Astrocyte (in vitro differentiated cells and primary cell): ENCODE data around the gene TSC2. TPM values are rescaled to one million over a fixed set of nuclear protein-coding genes. Genes with fewer than 3 reads are reported as not detected.

Source experiments
- DNase-seq: peaks from one replicate; pipeline ENCODE4 v3.0.0-alpha.2; 2010; ENCODE audit warnings: low read depth
- FAIRE-seq: peaks from 2 replicates; lab custom pipeline; 2011; peaks lifted over from hg19 to GRCh38; lab: Jason Lieb, UNC
- H2AFZ ChIP-seq: 2 replicates; pipeline ENCODE4 v1.6.0; 2012; ENCODE audit warnings: low read depth, low read length, inconsistent platforms
- H3K27ac ChIP-seq: 2 replicates; pipeline ENCODE4 v1.5.1; 2011; ENCODE audit warnings: low read depth, low read length, inconsistent platforms
- H3K27me3 ChIP-seq: 2 replicates; pipeline ENCODE4 v1.6.0; 2011; ENCODE audit warnings: low read length, inconsistent platforms; ENCODE audit not compliant: insufficient read depth
- H3K36me3 ChIP-seq: 2 replicates; pipeline ENCODE4 v1.5.1; 2011; ENCODE audit warnings: low read length, inconsistent platforms; ENCODE audit not compliant: insufficient read depth
- H3K4me1 ChIP-seq: 2 replicates; pipeline ENCODE4 v1.5.1; 2011; ENCODE audit warnings: low read length, inconsistent platforms; ENCODE audit not compliant: insufficient read depth
- H3K4me2 ChIP-seq: 2 replicates; pipeline ENCODE4 v1.6.0; 2012; ENCODE audit warnings: low read length, inconsistent platforms
- H3K4me3 ChIP-seq: 2 replicates; pipeline ENCODE4 v1.5.1; 2011; ENCODE audit warnings: low read depth, mild to moderate bottlenecking, low read length, inconsistent platforms; ENCODE audit not compliant: insufficient read depth
- H3K79me2 ChIP-seq: 2 replicates; pipeline ENCODE4 v1.6.0; 2012; ENCODE audit warnings: mild to moderate bottlenecking, low read length, inconsistent platforms; ENCODE audit not compliant: insufficient read depth
- H3K9ac ChIP-seq: 2 replicates; pipeline ENCODE4 v1.6.0; 2012; ENCODE audit warnings: mild to moderate bottlenecking, low read length, inconsistent platforms
- H3K9me3 ChIP-seq: 2 replicates; pipeline ENCODE4 v1.5.1; 2012; ENCODE audit warnings: low read depth, mild to moderate bottlenecking, low read length, inconsistent platforms; ENCODE audit not compliant: insufficient read depth
- H4K20me1 ChIP-seq: 2 replicates; pipeline ENCODE4 v1.6.0; 2012; ENCODE audit warnings: low read length, inconsistent platforms; ENCODE audit not compliant: insufficient read depth
- H3K27ac Mint-ChIP-seq: one replicate; pipeline ENCODE4 v1.8.0; 2021; ENCODE audit warnings: mild to moderate bottlenecking, mixed read lengths; ENCODE audit not compliant: unreplicated experiment
- H3K27me3 Mint-ChIP-seq: one replicate; pipeline ENCODE4 v1.8.0; 2021; ENCODE audit warnings: low read depth, mixed read lengths; ENCODE audit not compliant: unreplicated experiment
- H3K36me3 Mint-ChIP-seq: one replicate; pipeline ENCODE4 v1.8.0; 2021; ENCODE audit warnings: low read depth, mixed read lengths; ENCODE audit not compliant: unreplicated experiment
- H3K4me1 Mint-ChIP-seq: one replicate; pipeline ENCODE4 v1.8.0; 2021; ENCODE audit warnings: low read depth, mixed read lengths; ENCODE audit not compliant: unreplicated experiment
- H3K4me3 Mint-ChIP-seq: one replicate; pipeline ENCODE4 v1.8.0; 2021; ENCODE audit warnings: mild to moderate bottlenecking, moderate library complexity, mixed read lengths; ENCODE audit not compliant: unreplicated experiment
- H3K9me3 Mint-ChIP-seq: one replicate; pipeline ENCODE4 v1.8.0; 2021; ENCODE audit warnings: mild to moderate bottlenecking, mixed read lengths; ENCODE audit not compliant: unreplicated experiment
- EZH2 ChIP-seq: IDR thresholded peaks from 2 replicates; pipeline ENCODE4 v1.6.1; 2012; ENCODE audit warnings: mild to moderate bottlenecking, low read length, inconsistent platforms; ENCODE audit not compliant: insufficient read depth
- total RNA-seq: library from RNA; stranded (reverse); gene quantifications from 2 replicates; pipeline ENCODE4 v1.2.1, GENCODE V29; 2021
- TF ChIP-seq, protein P1 (sequence below): IDR thresholded peaks from 2 replicates; pipeline ENCODE4 v1.5.1; 2011; ENCODE audit warnings: low read depth, mild to moderate bottlenecking, inconsistent platforms, low read length, moderate library complexity; ENCODE audit not compliant: insufficient read depth

TSC2 gene
- total RNA-seq, 1 donor from 2014 or later = 89.5 TPM

DNA sequence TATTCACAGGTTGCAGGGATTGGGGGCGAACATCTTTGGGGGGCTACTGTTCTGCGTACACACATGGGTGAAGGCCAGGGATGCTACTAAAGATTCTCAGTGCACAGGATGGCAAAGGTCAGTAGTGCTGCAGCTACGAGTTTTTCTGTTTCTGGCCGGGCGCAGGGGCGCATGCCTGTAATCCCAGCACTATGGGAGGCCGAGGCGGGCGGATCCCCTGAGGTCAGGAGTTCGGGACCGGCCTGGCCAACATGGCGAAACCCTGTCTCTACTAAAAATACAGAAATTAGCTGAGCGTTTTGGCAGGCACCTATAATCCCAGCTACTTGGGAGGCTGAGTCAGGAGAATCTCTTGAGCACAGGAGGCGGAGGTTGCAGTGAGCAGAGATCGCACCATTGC lies 34.3 kb upstream of the TSC2 start:
- Histone ChIP-seq H3K36me3 (no peaks in the 10 kb centered on the region), H4K20me1 (peaks cover 7% of the 10 kb centered on the region), H3K27ac (no peak overlapping the region), H3K79me2 (peaks cover 20% of the 10 kb centered on the region), H3K4me1 (peaks cover 14% of the 10 kb centered on the region), H3K27me3 (no peaks in the 10 kb centered on the region), H3K4me2 (no peak overlapping the region), H3K4me3 (no peak overlapping the region), H3K9ac (no peak overlapping the region), H2AFZ (no peak overlapping the region), H3K9me3 (no peaks in the 10 kb centered on the region)
- no peak for TF ChIP-seq EZH2
- H3K4me3 Mint-ChIP-seq = no peak overlapping the region
- peaks cover 3% of the 10 kb centered on the region for H3K4me1 Mint-ChIP-seq
- no peaks in the 10 kb centered on the region for H3K9me3 Mint-ChIP-seq
- H3K27ac Mint-ChIP-seq = peak overlapping the region; percentile 41
- no peak for DNase-seq
- H3K27me3 Mint-ChIP-seq = peaks cover 4% of the 10 kb centered on the region
- peaks cover 2% of the 10 kb centered on the region for H3K36me3 Mint-ChIP-seq
- no peak for FAIRE-seq

DNA sequence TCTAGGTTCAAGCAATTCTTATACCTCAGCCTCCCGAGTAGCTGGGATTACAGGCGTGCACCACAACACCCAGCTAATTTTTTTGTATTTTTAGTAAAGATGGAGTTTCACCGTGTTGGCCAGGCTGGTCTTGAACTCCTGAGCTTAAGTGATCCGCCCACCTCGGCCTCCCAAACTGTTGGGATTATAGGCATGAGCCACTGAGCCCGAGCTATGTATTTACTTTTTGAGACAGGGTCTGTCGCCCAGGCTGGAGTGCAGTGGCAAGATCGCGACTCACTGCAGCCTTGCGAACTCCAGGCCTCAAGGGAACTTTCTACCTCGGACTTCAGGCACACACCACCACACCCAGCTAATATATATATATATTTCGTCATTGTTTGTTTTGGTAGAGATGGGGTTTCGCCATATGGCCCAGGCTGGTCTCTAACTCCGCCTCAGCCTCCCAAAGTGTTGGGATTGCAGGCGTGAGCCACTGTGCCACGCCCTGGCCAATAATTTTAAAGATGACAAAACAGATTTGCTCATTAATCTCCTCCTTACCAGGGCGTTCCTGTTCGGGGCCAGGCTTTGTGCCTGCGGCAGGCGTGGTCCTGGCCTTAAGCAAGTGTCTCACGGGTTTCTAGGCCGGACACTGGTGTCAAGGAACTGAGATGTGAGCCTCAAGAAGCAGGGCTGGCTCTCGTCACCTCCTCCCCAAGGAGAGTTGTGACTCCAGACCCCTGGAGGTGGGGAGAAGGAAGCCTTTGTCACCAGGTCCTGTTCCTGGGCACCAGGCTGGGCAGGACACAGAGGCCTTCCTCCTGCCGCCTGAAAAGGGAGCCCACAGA lies 32.5 kb upstream of the TSC2 start:
- H3K36me3 Mint-ChIP-seq = peaks cover 2% of the 10 kb centered on the region
- H3K4me1 ChIP-seq = peaks cover 8% of the 10 kb centered on the region
- TF ChIP-seq, protein P1, sequence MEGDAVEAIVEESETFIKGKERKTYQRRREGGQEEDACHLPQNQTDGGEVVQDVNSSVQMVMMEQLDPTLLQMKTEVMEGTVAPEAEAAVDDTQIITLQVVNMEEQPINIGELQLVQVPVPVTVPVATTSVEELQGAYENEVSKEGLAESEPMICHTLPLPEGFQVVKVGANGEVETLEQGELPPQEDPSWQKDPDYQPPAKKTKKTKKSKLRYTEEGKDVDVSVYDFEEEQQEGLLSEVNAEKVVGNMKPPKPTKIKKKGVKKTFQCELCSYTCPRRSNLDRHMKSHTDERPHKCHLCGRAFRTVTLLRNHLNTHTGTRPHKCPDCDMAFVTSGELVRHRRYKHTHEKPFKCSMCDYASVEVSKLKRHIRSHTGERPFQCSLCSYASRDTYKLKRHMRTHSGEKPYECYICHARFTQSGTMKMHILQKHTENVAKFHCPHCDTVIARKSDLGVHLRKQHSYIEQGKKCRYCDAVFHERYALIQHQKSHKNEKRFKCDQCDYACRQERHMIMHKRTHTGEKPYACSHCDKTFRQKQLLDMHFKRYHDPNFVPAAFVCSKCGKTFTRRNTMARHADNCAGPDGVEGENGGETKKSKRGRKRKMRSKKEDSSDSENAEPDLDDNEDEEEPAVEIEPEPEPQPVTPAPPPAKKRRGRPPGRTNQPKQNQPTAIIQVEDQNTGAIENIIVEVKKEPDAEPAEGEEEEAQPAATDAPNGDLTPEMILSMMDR = no peak
- TF ChIP-seq EZH2 = no peak
- H3K27ac Mint-ChIP-seq = no peak overlapping the region
- H3K9me3 Mint-ChIP-seq = no peaks in the 10 kb centered on the region
- no peak overlapping the region for H2AFZ ChIP-seq
- no peaks in the 10 kb centered on the region for H3K36me3 ChIP-seq
- DNase-seq (no peak), FAIRE-seq (no peak)
- no peaks in the 10 kb centered on the region for H4K20me1 ChIP-seq
- H3K9me3 ChIP-seq = no peaks in the 10 kb centered on the region
- H3K27me3 ChIP-seq = no peaks in the 10 kb centered on the region
- H3K4me2 ChIP-seq = no peak overlapping the region
- H3K27ac ChIP-seq = no peak overlapping the region
- H3K4me3 ChIP-seq = no peak overlapping the region
- no peaks in the 10 kb centered on the region for H3K4me1 Mint-ChIP-seq
- no peak overlapping the region for H3K4me3 Mint-ChIP-seq
- peaks cover 4% of the 10 kb centered on the region for H3K79me2 ChIP-seq
- no peak overlapping the region for H3K9ac ChIP-seq
- peaks cover 12% of the 10 kb centered on the region for H3K27me3 Mint-ChIP-seq

DNA sequence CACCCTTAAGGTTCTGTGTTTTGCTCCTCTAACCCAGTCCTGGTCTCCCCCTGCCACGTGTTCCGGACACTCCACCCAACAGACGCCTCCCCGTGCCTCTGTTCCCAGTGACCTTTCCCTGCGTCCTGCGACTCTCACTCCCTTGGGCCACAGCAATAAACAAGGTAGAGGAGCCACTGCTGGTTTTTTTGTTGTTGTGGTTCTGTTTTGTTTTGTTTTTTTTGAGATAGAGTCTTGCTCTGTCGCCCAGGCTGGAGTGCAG lies 31.9 kb upstream of the TSC2 start:
- H3K27me3 Mint-ChIP-seq = peaks cover 15% of the 10 kb centered on the region
- Histone ChIP-seq H3K27ac (no peak overlapping the region), H4K20me1 (no peaks in the 10 kb centered on the region), H3K4me3 (no peak overlapping the region), H3K9me3 (no peaks in the 10 kb centered on the region), H3K9ac (no peak overlapping the region), H3K4me2 (no peak overlapping the region), H3K36me3 (no peaks in the 10 kb centered on the region), H2AFZ (no peak overlapping the region), H3K4me1 (peaks cover 9% of the 10 kb centered on the region), H3K27me3 (no peaks in the 10 kb centered on the region), H3K79me2 (no peaks in the 10 kb centered on the region)
- no peak overlapping the region for H3K4me3 Mint-ChIP-seq
- DNase-seq = no peak
- no peak overlapping the region for H3K27ac Mint-ChIP-seq
- H3K36me3 Mint-ChIP-seq = peaks cover 2% of the 10 kb centered on the region
- no peaks in the 10 kb centered on the region for H3K9me3 Mint-ChIP-seq
- no peak for FAIRE-seq
- H3K4me1 Mint-ChIP-seq = no peaks in the 10 kb centered on the region
- TF ChIP-seq, protein P1 = no peak
- TF ChIP-seq EZH2 = no peak
